Inflammatory macrophage treated with lipopolysaccharide for 1 hour (primary cell): Measurements from ENCODE around the gene PRDM5.

ENCODE experiments used
- DNase-seq, 2 donors: peaks; one replicate each; pipeline ENCODE4 v3.0.0-alpha.2; 2020 to 2022

The PRDM5 gene

GRCh38 chr4:120736312-120736711 lies 186.2 kb downstream of the PRDM5 start:
- DNase-seq = no peak

- DNase-seq = no peak
Measured at GRCh38 chr4:120733968-120734367, 188.6 kb downstream of the PRDM5 start.

GRCh38 chr4:120733054-120733453 lies 189.5 kb downstream of the PRDM5 start:
- no peak for DNase-seq

- DNase-seq = no peak
Measured at GRCh38 chr4:120731561-120731960, 191.0 kb downstream of the PRDM5 start.

GRCh38 chr4:120730777-120731320 lies 191.7 kb downstream of the PRDM5 start:
- DNase-seq = no peak

- DNase-seq = no peak
Measured at GRCh38 chr4:120728892-120729675, 193.4 kb downstream of the PRDM5 start.

GRCh38 chr4:120725639-120726580 lies 196.6 kb downstream of the PRDM5 start:
- DNase-seq = no peak

- DNase-seq = no peak
Measured at GRCh38 chr4:120724656-120725055, 197.9 kb downstream of the PRDM5 start.

GRCh38 chr4:120723986-120724385 lies 198.5 kb downstream of the PRDM5 start:
- DNase-seq = no peak

GRCh38 chr4:120723105-120723504 lies 199.4 kb downstream of the PRDM5 start:
- DNase-seq = no peak

- no peak for DNase-seq
Measured at GRCh38 chr4:120722655-120723054, 199.9 kb downstream of the PRDM5 start.

- no peak for DNase-seq
Measured at GRCh38 chr4:120720354-120720934, 202.1 kb downstream of the PRDM5 start.

GRCh38 chr4:120718979-120719566 lies 203.5 kb downstream of the PRDM5 start:
- DNase-seq = peak; percentile 12 to 13

- DNase-seq = no peak
Measured at GRCh38 chr4:120716346-120716745, 206.2 kb downstream of the PRDM5 start.

GRCh38 chr4:120714417-120715010 lies 208.0 kb downstream of the PRDM5 start:
- DNase-seq = no peak

GRCh38 chr4:120709991-120710390 lies 212.5 kb downstream of the PRDM5 start:
- DNase-seq = no peak

- DNase-seq = no peak
Measured at GRCh38 chr4:120704538-120704937, 218.0 kb downstream of the PRDM5 start.

- peak; percentile 26 to 73 for DNase-seq
Measured at GRCh38 chr4:120703908-120704307, 218.6 kb downstream of the PRDM5 start.

GRCh38 chr4:120699354-120699753 lies 223.2 kb downstream of the PRDM5 start:
- DNase-seq = no peak

- no peak for DNase-seq
Measured at GRCh38 chr4:120694973-120695372, 227.6 kb downstream of the PRDM5 start.

- DNase-seq = no peak
Measured at GRCh38 chr4:120693816-120694215, 228.7 kb downstream of the PRDM5 start.

GRCh38 chr4:120692964-120693363 lies 229.6 kb downstream of the PRDM5 start:
- DNase-seq = peak; percentile 60 to 87
